ENCODE measurements around the gene SLC8A1.
A peak's percentile ranks its signal among the peaks of the same experiment; 100 is the strongest.

SLC8A1 gene

GRCh38 chr2:40102447-40102846 lies 349.4 kb downstream of the SLC8A1 start:
- H3K79me2 ChIP-seq (ENCODE audit: control insufficient read depth, insufficient read depth, low read length, poor library complexity): no peaks in the 10 kb centered on the region
- no peak overlapping the region for H4K8ac ChIP-seq (ENCODE audit: low read depth, low read length)
- no peak overlapping the region for H4K12ac ChIP-seq (ENCODE audit: low read depth, low read length)
- H3K14ac ChIP-seq (ENCODE audit: low read length): no peak overlapping the region
- no peak overlapping the region for H2BK120ac ChIP-seq (ENCODE audit: insufficient read depth, low read length, poor library complexity)
- H3K4ac ChIP-seq (ENCODE audit: low read depth, low read length): no peak overlapping the region
- DNase-seq: no peak
- H2BK12ac ChIP-seq (ENCODE audit: low read length): no peak overlapping the region
- H3K36me3 ChIP-seq (ENCODE audit: control insufficient read depth in 1 of 2, insufficient read depth in 2 of 2, low read length in 2 of 2): no peaks in the 10 kb centered on the region
- no peak overlapping the region for H2AK5ac ChIP-seq (ENCODE audit: low read length)
- H3K18ac ChIP-seq (ENCODE audit: low read length): no peak overlapping the region
- no CpG with 5 or more reads among the region's 6 CpGs for WGBS (ENCODE audit: extremely low coverage, insufficient coverage, insufficient read length)
- H3K23ac ChIP-seq (ENCODE audit: low read length): no peak overlapping the region
- H3K27me3 ChIP-seq (ENCODE audit: insufficient read depth, low read length): no peaks in the 10 kb centered on the region
- H2BK5ac ChIP-seq (ENCODE audit: low read depth, low read length, poor library complexity): no peak overlapping the region
- H3K79me1 ChIP-seq (ENCODE audit: low read length): peaks cover 2% of the 10 kb centered on the region
- H3K9me3 ChIP-seq (ENCODE audit: insufficient read depth, low read depth, low read length): no peaks in the 10 kb centered on the region
- H4K91ac ChIP-seq (ENCODE audit: low read depth, low read length): no peak overlapping the region
- H3K4me3 ChIP-seq (ENCODE audit: low read depth, low read length): no peak overlapping the region
- no peaks in the 10 kb centered on the region for H3K4me1 ChIP-seq (ENCODE audit: control insufficient read depth in 1 of 2, insufficient read depth in 2 of 2, low read length in 2 of 2)
- H3K9ac ChIP-seq (ENCODE audit: low read length): no peak overlapping the region
- H3K27ac ChIP-seq (ENCODE audit: low read depth, low read length): no peak overlapping the region
- H2AFZ ChIP-seq (ENCODE audit: insufficient read depth, low read length, poor library complexity): no peak overlapping the region
- H3K4me2 ChIP-seq (ENCODE audit: low read length): no peak overlapping the region

- Histone ChIP-seq H4K8ac (ENCODE audit: low read depth, low read length) (no peak overlapping the region), H4K12ac (ENCODE audit: low read depth, low read length) (no peak overlapping the region), H3K9me3 (ENCODE audit: insufficient read depth, low read depth, low read length) (no peaks in the 10 kb centered on the region), H3K79me2 (ENCODE audit: control insufficient read depth, insufficient read depth, low read length, poor library complexity) (no peaks in the 10 kb centered on the region), H3K4ac (ENCODE audit: low read depth, low read length) (no peak overlapping the region), H3K79me1 (ENCODE audit: low read length) (peaks cover 2% of the 10 kb centered on the region), H2BK12ac (ENCODE audit: low read length) (no peak overlapping the region), H2AK5ac (ENCODE audit: low read length) (no peak overlapping the region), H3K4me2 (ENCODE audit: low read length) (no peak overlapping the region), H2BK120ac (ENCODE audit: insufficient read depth, low read length, poor library complexity) (no peak overlapping the region), H3K14ac (ENCODE audit: low read length) (no peak overlapping the region), H3K27ac (ENCODE audit: low read depth, low read length) (no peak overlapping the region), H3K4me1 (ENCODE audit: control insufficient read depth in 1 of 2, insufficient read depth in 2 of 2, low read length in 2 of 2) (no peaks in the 10 kb centered on the region), H4K91ac (ENCODE audit: low read depth, low read length) (no peak overlapping the region), H3K9ac (ENCODE audit: low read length) (no peak overlapping the region), H3K27me3 (ENCODE audit: insufficient read depth, low read length) (no peaks in the 10 kb centered on the region), H3K18ac (ENCODE audit: low read length) (no peak overlapping the region), H2BK5ac (ENCODE audit: low read depth, low read length, poor library complexity) (no peak overlapping the region), H2AFZ (ENCODE audit: insufficient read depth, low read length, poor library complexity) (no peak overlapping the region), H3K36me3 (ENCODE audit: control insufficient read depth in 1 of 2, insufficient read depth in 2 of 2, low read length in 2 of 2) (no peaks in the 10 kb centered on the region), H3K23ac (ENCODE audit: low read length) (no peak overlapping the region), H3K4me3 (ENCODE audit: low read depth, low read length) (no peak overlapping the region)
- no CpG with 5 or more reads among the region's 1 CpG for WGBS (ENCODE audit: extremely low coverage, insufficient coverage, insufficient read length)
- DNase-seq: peak in 1 of 2 donors; percentile 18
These were observed 350.7 kb downstream of the SLC8A1 start for GRCh38 chr2:40101131-40101575.

- H2BK120ac ChIP-seq (ENCODE audit: insufficient read depth, low read length, poor library complexity): no peak overlapping the region
- H3K79me1 ChIP-seq (ENCODE audit: low read length): peaks cover 2% of the 10 kb centered on the region
- no peaks in the 10 kb centered on the region for H3K79me2 ChIP-seq (ENCODE audit: control insufficient read depth, insufficient read depth, low read length, poor library complexity)
- H2AFZ ChIP-seq (ENCODE audit: insufficient read depth, low read length, poor library complexity): no peak overlapping the region
- no peak overlapping the region for H3K18ac ChIP-seq (ENCODE audit: low read length)
- H3K27ac ChIP-seq (ENCODE audit: low read depth, low read length): peak overlapping the region; percentile 23
- no peak overlapping the region for H3K9ac ChIP-seq (ENCODE audit: low read length)
- H3K4me1 ChIP-seq (ENCODE audit: control insufficient read depth in 1 of 2, insufficient read depth in 2 of 2, low read length in 2 of 2): no peaks in the 10 kb centered on the region
- H4K91ac ChIP-seq (ENCODE audit: low read depth, low read length): no peak overlapping the region
- no peak overlapping the region for H3K4me3 ChIP-seq (ENCODE audit: low read depth, low read length)
- no peak overlapping the region for H4K8ac ChIP-seq (ENCODE audit: low read depth, low read length)
- H3K36me3 ChIP-seq (ENCODE audit: control insufficient read depth in 1 of 2, insufficient read depth in 2 of 2, low read length in 2 of 2): no peaks in the 10 kb centered on the region
- H3K4me2 ChIP-seq (ENCODE audit: low read length): no peak overlapping the region
- H2AK5ac ChIP-seq (ENCODE audit: low read length): no peak overlapping the region
- H3K9me3 ChIP-seq (ENCODE audit: insufficient read depth, low read depth, low read length): no peaks in the 10 kb centered on the region
- H2BK5ac ChIP-seq (ENCODE audit: low read depth, low read length, poor library complexity): no peak overlapping the region
- no peak overlapping the region for H3K14ac ChIP-seq (ENCODE audit: low read length)
- no peak overlapping the region for H3K4ac ChIP-seq (ENCODE audit: low read depth, low read length)
- no peaks in the 10 kb centered on the region for H3K27me3 ChIP-seq (ENCODE audit: insufficient read depth, low read length)
- peak in 1 of 2 donors; percentile 4 for DNase-seq
- no CpG with 5 or more reads among the region's 3 CpGs for WGBS (ENCODE audit: extremely low coverage, insufficient coverage, insufficient read length)
- H2BK12ac ChIP-seq (ENCODE audit: low read length): no peak overlapping the region
- no peak overlapping the region for H3K23ac ChIP-seq (ENCODE audit: low read length)
- no peak overlapping the region for H4K12ac ChIP-seq (ENCODE audit: low read depth, low read length)
These were observed 351.2 kb downstream of the SLC8A1 start for GRCh38 chr2:40100676-40101075.

GRCh38 chr2:40098786-40099470 lies 353.0 kb downstream of the SLC8A1 start:
- H3K9ac ChIP-seq (ENCODE audit: low read length): no peak overlapping the region
- no peaks in the 10 kb centered on the region for H3K9me3 ChIP-seq (ENCODE audit: insufficient read depth, low read depth, low read length)
- no peak overlapping the region for H4K91ac ChIP-seq (ENCODE audit: low read depth, low read length)
- no peak overlapping the region for H2BK5ac ChIP-seq (ENCODE audit: low read depth, low read length, poor library complexity)
- H3K4ac ChIP-seq (ENCODE audit: low read depth, low read length): no peak overlapping the region
- H2BK120ac ChIP-seq (ENCODE audit: insufficient read depth, low read length, poor library complexity): no peak overlapping the region
- no peak overlapping the region for H3K4me2 ChIP-seq (ENCODE audit: low read length)
- H3K27ac ChIP-seq (ENCODE audit: low read depth, low read length): no peak overlapping the region
- no peak overlapping the region for H4K12ac ChIP-seq (ENCODE audit: low read depth, low read length)
- no peaks in the 10 kb centered on the region for H3K36me3 ChIP-seq (ENCODE audit: control insufficient read depth in 1 of 2, insufficient read depth in 2 of 2, low read length in 2 of 2)
- no peak overlapping the region for H2BK12ac ChIP-seq (ENCODE audit: low read length)
- no peak overlapping the region for H3K4me3 ChIP-seq (ENCODE audit: low read depth, low read length)
- H3K79me2 ChIP-seq (ENCODE audit: control insufficient read depth, insufficient read depth, low read length, poor library complexity): no peaks in the 10 kb centered on the region
- peaks cover 2% of the 10 kb centered on the region for H3K79me1 ChIP-seq (ENCODE audit: low read length)
- H2AFZ ChIP-seq (ENCODE audit: insufficient read depth, low read length, poor library complexity): no peak overlapping the region
- DNase-seq: no peak
- no peak overlapping the region for H2AK5ac ChIP-seq (ENCODE audit: low read length)
- H3K23ac ChIP-seq (ENCODE audit: low read length): no peak overlapping the region
- no peaks in the 10 kb centered on the region for H3K4me1 ChIP-seq (ENCODE audit: control insufficient read depth in 1 of 2, insufficient read depth in 2 of 2, low read length in 2 of 2)
- H4K8ac ChIP-seq (ENCODE audit: low read depth, low read length): no peak overlapping the region
- H3K18ac ChIP-seq (ENCODE audit: low read length): no peak overlapping the region
- WGBS (ENCODE audit: extremely low coverage, insufficient coverage, insufficient read length): no CpG with 5 or more reads among the region's 9 CpGs
- H3K27me3 ChIP-seq (ENCODE audit: insufficient read depth, low read length): no peaks in the 10 kb centered on the region
- no peak overlapping the region for H3K14ac ChIP-seq (ENCODE audit: low read length)
